Peyer's patch (tissue), 4 donors: Measurements from ENCODE around the gene PRKCZ.

Experiments
- CTCF ChIP-seq, 6 experiments: fragments of 450-650 bp in 4 of 6; fragments of 200-600 bp in 2 of 6; sonication (generic) in 1 of 6; IDR thresholded peaks; one replicate each; pipeline ENCODE4 v1.5.1; 2017 to 2019; ENCODE audit warnings: antibody characterized with exemption in 6 of 6, mild to moderate bottlenecking in 3 of 6, moderate library complexity in 1 of 6
- POLR2A ChIP-seq, 2 donors: fragments of 450-650 bp; IDR thresholded peaks; one replicate each; pipeline ENCODE4 v1.5.1; 2017; ENCODE audit warnings: antibody characterized with exemption in 2 of 2, mild to moderate bottlenecking in 2 of 2, moderate library complexity in 2 of 2

DNA sequence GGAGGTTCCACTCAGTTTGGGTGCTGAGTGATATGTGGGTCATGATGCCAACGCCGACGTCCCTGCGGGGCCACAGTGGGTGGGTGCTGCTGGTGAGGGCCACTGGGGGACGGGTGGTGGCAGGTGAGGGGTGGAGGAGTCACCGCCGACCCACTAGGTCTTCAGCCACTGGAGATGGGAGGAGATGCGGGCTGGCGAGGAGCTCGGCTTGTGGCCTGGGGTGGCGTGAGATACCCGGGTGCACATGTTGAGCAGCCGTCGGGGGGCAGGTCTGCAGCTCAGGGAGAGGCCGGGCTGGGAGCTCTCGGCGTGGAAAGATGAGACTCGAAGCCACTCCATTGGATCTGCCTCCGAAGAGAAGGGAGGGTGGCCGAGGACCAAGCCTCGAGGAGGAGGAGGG lies 103.8 kb downstream of the PRKCZ start:
- no peak for TF ChIP-seq CTCF (IDR thresholded peaks at IDR 0.05)
- TF ChIP-seq POLR2A (IDR thresholded peaks at IDR 0.05) = no peak
